HCT116 (cell line): ENCODE data around the gene ADARB2.

Experiments
- CTCF ChIP-seq, 3 experiments: fragments of 200-600 bp in 1 of 3; sonication (generic) in 1 of 3; IDR thresholded peaks in 2 of 3; conservative IDR thresholded peaks in 1 of 3; 2 replicates each; pipeline ENCODE4 v1.5.1; 2012 to 2017; ENCODE audit warnings: low read depth in 2 of 3, low read length in 2 of 3, antibody characterized with exemption in 1 of 3, borderline replicate concordance in 1 of 3, control low read depth in 1 of 3, mild to moderate bottlenecking in 1 of 3, mixed read lengths in 1 of 3, mixed run types in 1 of 3, moderate library complexity in 1 of 3; ENCODE audit not compliant: insufficient read depth in 1 of 3
- EZH2phosphoT487 ChIP-seq: fragments of 200-600 bp; IDR thresholded peaks from 2 replicates; pipeline ENCODE4 v1.6.1; 2018; ENCODE audit warnings: antibody characterized with exemption, borderline replicate concordance
- JUND ChIP-seq: IDR thresholded peaks from 2 replicates; pipeline ENCODE4 v1.6.1; 2012
- MAX ChIP-seq: IDR thresholded peaks from 2 replicates; pipeline ENCODE4 v1.6.1; 2012
- POLR2A ChIP-seq: IDR thresholded peaks from 2 replicates; pipeline ENCODE4 v1.7.0; 2011; ENCODE audit warnings: borderline replicate concordance; ENCODE audit not compliant: insufficient read depth, insufficient read length; ENCODE audit errors: extremely low read depth
- RAD21 ChIP-seq: IDR thresholded peaks from 2 replicates; pipeline ENCODE4 v1.6.1; 2012; ENCODE audit warnings: low read depth, mild to moderate bottlenecking
- REST ChIP-seq: IDR thresholded peaks from 2 replicates; pipeline ENCODE4 v1.6.1; 2012; ENCODE audit warnings: low read depth
- TCF7L2 ChIP-seq: IDR thresholded peaks from 2 replicates; pipeline ENCODE4 v1.7.0; 2011; ENCODE audit warnings: borderline replicate concordance, inconsistent platforms; ENCODE audit not compliant: insufficient read depth, insufficient read length; ENCODE audit errors: extremely low read depth
- YY1 ChIP-seq: IDR thresholded peaks from 2 replicates; pipeline ENCODE4 v1.6.1; 2011; ENCODE audit warnings: low read length, low read depth, moderate library complexity, mild to moderate bottlenecking; ENCODE audit not compliant: insufficient replicate concordance; ENCODE audit errors: extremely low read depth

- TF ChIP-seq YY1 (no peak), POLR2A (no peak), CTCF (IDR thresholded peaks at IDR 0.05 in 2 of 3, conservative IDR thresholded peaks at IDR 0.05 in 1 of 3; ENCODE audit: borderline replicate concordance in 1 of 3, insufficient read depth in 1 of 3, low read depth in 2 of 3, low read length in 2 of 3) (no peak), MAX (no peak), TCF7L2 (no peak), JUND (no peak), RAD21 (no peak), REST (no peak), EZH2phosphoT487 (no peak)
Measured at GRCh38 chr10:1611936-1612550, 125.3 kb downstream of the ADARB2 start.
